NCI-H146 treated with DMSO at 0.1 percent for 48 hours (cell line): ENCODE measurements around the gene MRTFB.

Experiments used
- DNase-seq: peaks from one replicate; lab custom pipeline; 2025; ENCODE audit not compliant: unreplicated experiment; lab: John Stamatoyannopoulos, UW

Gene MRTFB

GRCh38 chr16:14304891-14305460 lies 233.9 kb downstream of the MRTFB start:
- DNase-seq: no peak

- no peak for DNase-seq
Measured at GRCh38 chr16:14306485-14307058, 235.5 kb downstream of the MRTFB start.

- no peak for DNase-seq
Measured at GRCh38 chr16:14307059-14307526, 236.0 kb downstream of the MRTFB start.

- DNase-seq: no peak
Measured at GRCh38 chr16:14307527-14308367, 236.6 kb downstream of the MRTFB start.

- no peak for DNase-seq
Measured at GRCh38 chr16:14308368-14308723, 237.2 kb downstream of the MRTFB start.

GRCh38 chr16:14309001-14309886 lies 238.1 kb downstream of the MRTFB start:
- DNase-seq: no peak

GRCh38 chr16:14309906-14310305 lies 238.8 kb downstream of the MRTFB start:
- DNase-seq: no peak

GRCh38 chr16:14310519-14310991 lies 239.4 kb downstream of the MRTFB start:
- DNase-seq: no peak

GRCh38 chr16:14314116-14314515 lies 243.0 kb downstream of the MRTFB start:
- no peak for DNase-seq

- DNase-seq: no peak
Measured at GRCh38 chr16:14315683-14316320, 244.7 kb downstream of the MRTFB start.
